ENCODE measurements around the gene DTX3L. TPM values are rescaled to one million over a fixed set of nuclear protein-coding genes. Genes with fewer than 3 reads are reported as not detected.
"Not testable (repeated sequence)": the region's sequence is repeated elsewhere in the genome, so short reads cannot be mapped to it uniquely, and the experiment has no call there.

The DTX3L gene
- total RNA-seq, 1 experiment from 2014 or later, result 18.9 TPM

DNA sequence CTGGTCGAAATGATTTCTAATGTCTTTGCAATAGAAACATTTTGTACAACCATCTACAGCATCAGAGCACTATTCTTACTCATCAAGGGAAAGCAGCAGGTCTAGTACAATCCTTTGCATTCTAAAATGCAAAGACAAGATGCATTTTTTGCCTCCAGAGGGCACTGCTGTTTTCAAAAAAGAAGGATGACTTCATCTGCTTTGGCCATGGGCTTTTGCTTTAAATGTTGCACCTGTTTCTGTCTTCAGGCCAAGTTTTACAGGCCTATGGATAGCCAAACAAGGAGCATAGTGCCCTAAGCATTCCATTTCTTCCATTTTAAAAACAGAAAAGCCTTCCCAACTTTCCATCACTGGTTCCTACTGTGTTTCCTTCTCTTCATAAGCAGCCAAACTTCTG is 3.5 kb upstream of the DTX3L start:
- BruUV-seq (replicated peaks), result no TSS peak
- intact Hi-C loops (cut with micrococcal nuclease; ENCODE audit: unreplicated experiment), result loop anchor here (1.0 to 10.0 kb wide), 3 partner anchors 96 to 467 kb away; partner anchors contain the start of genes PARP14 and SEMA5B
- CTCF ChIA-PET, result no interaction called here
- POLR2A ChIA-PET (ENCODE audit: low non-redundant PET), result no interaction called here
- peaks cover 18% of the 10 kb centered on the region for H3K4me1 ChIP-seq (ENCODE audit: insufficient read depth, low read length, poor library complexity, severe bottlenecking)
- no peak overlapping the region for H3K27ac ChIP-seq (ENCODE audit: low read depth, low read length, poor library complexity, severe bottlenecking)
- no peaks in the 10 kb centered on the region for H3K36me3 ChIP-seq (ENCODE audit: insufficient read depth, low read length, poor library complexity, severe bottlenecking)
- H3K27me3 ChIP-seq (replicated peaks; ENCODE audit: insufficient read depth, low read depth, low read length, poor library complexity), result no peaks in the 10 kb centered on the region
- no peaks in the 10 kb centered on the region for H3K9me3 ChIP-seq (ENCODE audit: low read depth, low read length, poor library complexity, severe bottlenecking)
- H3K4me3 ChIP-seq (ENCODE audit: low read depth, low read length, poor library complexity, severe bottlenecking), result no peak overlapping the region
- TF ChIP-seq EZH2 (IDR thresholded peaks at IDR 0.05; ENCODE audit: borderline replicate concordance, low read depth, low read length, poor library complexity, severe bottlenecking), result no peak
- TF ChIP-seq, protein P1, sequence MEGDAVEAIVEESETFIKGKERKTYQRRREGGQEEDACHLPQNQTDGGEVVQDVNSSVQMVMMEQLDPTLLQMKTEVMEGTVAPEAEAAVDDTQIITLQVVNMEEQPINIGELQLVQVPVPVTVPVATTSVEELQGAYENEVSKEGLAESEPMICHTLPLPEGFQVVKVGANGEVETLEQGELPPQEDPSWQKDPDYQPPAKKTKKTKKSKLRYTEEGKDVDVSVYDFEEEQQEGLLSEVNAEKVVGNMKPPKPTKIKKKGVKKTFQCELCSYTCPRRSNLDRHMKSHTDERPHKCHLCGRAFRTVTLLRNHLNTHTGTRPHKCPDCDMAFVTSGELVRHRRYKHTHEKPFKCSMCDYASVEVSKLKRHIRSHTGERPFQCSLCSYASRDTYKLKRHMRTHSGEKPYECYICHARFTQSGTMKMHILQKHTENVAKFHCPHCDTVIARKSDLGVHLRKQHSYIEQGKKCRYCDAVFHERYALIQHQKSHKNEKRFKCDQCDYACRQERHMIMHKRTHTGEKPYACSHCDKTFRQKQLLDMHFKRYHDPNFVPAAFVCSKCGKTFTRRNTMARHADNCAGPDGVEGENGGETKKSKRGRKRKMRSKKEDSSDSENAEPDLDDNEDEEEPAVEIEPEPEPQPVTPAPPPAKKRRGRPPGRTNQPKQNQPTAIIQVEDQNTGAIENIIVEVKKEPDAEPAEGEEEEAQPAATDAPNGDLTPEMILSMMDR (conservative IDR thresholded peaks at IDR 0.05; ENCODE audit: low read depth, low read length), result peak; percentile 63
- peak; percentile 77 for DNase-seq (ENCODE audit: low spot score)

DNA sequence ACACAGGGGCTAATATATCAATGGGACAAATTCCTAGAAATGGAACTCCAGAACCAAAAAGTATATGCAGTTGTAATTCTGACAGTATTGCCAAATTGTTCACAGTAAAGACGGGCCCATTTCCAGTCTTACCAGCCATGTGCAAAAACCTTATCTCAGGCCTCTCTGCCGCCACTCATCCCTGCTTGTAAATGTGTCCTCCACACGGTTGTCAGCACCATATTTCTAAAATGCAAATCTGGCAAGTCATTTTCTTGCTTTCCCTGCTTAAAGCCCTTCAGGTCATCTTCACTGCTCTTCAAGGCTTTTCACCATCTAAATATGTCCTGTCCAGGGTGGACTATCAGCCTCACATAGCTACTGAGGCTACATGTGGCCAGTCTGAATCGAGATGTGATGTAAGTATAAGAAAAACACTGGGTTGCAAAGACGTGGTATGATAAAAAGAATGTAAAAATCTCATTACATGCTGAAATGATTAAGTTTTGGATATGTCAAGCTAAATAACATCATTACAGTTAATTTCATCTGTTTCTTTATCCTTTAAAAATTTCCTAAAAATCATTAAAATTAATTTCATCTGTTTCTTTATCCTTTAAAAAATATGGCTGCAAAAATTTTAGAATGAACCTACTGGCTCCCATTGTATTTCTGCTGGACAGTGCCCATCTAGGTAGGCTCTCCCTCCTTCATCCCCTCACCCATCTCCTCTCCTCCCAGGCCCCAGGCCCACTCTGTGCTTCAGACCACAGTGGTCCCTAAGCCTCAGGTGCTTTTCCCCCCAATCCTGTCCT is 1.0 kb upstream of the DTX3L start:
- ChIA-PET POLR2A (ENCODE audit: low non-redundant PET) (interaction anchor here (0.6 kb wide), 1 partner anchor 205 kb away, joined by 4 read pairs; no protein-coding TSS in a partner anchor), CTCF (no interaction called here)
- no peaks in the 10 kb centered on the region for H3K27me3 ChIP-seq (replicated peaks; ENCODE audit: insufficient read depth, low read depth, low read length, poor library complexity)
- BruUV-seq (replicated peaks), result TSS peak; percentile 67
- no peaks in the 10 kb centered on the region for H3K9me3 ChIP-seq (ENCODE audit: low read depth, low read length, poor library complexity, severe bottlenecking)
- no peaks in the 10 kb centered on the region for H3K36me3 ChIP-seq (ENCODE audit: insufficient read depth, low read length, poor library complexity, severe bottlenecking)
- intact Hi-C loops (cut with micrococcal nuclease; ENCODE audit: unreplicated experiment), result loop anchor here (5.0 to 10.0 kb wide), 2 partner anchors 98 to 464 kb away; partner anchors contain the start of gene SEMA5B
- TF ChIP-seq, protein P1 (conservative IDR thresholded peaks at IDR 0.05; ENCODE audit: low read depth, low read length), result no peak
- no peak for TF ChIP-seq EZH2 (IDR thresholded peaks at IDR 0.05; ENCODE audit: borderline replicate concordance, low read depth, low read length, poor library complexity, severe bottlenecking)
- peaks cover 18% of the 10 kb centered on the region for H3K4me1 ChIP-seq (ENCODE audit: insufficient read depth, low read length, poor library complexity, severe bottlenecking)
- DNase-seq (ENCODE audit: low spot score), result no peak
- peak overlapping the region; percentile 63 for H3K4me3 ChIP-seq (ENCODE audit: low read depth, low read length, poor library complexity, severe bottlenecking)
- peak overlapping the region; percentile 83 for H3K27ac ChIP-seq (ENCODE audit: low read depth, low read length, poor library complexity, severe bottlenecking)

DNA sequence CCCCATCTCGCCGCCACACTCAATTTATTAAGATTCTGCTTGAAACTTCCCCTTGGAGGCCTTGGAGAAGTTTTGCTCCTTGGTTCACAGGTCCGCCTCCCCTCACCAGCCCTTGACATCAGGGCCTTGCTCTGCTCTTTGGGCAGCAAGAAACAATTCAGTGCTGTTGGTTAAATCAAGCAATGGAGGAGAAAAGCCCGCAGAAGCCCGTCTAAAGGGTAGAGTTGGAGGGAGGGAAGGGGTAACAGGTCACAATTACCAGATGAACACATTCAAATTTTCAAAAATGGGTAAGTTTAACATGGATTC is 467 bp upstream of the DTX3L start:
- H3K27ac ChIP-seq (ENCODE audit: low read depth, low read length, poor library complexity, severe bottlenecking), result peak overlapping the region; percentile 83
- POLR2A ChIA-PET (ENCODE audit: low non-redundant PET), result interaction anchor here (0.6 kb wide), 1 partner anchor 206 kb away, joined by 4 read pairs; no protein-coding TSS in a partner anchor

DNA sequence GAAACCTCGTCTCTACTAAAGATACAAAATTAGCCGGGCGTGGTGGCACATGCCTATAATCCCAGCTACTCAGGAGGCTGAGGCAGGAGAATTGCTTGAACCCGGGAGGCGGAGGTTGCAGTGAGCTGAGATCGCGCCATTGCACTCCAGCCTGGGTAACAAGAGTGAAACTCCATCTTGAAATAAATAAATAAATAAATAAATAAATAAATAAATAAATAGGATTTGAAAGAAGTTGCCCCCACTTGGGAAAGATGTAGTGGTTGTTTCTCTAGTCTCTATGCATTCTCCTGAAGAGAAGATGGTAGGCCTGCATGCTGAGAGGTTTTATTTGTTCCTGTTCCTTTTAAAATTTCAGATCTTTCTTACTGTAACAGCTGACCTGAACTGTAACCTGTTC is 4.0 kb downstream of the DTX3L start:
- H3K27ac ChIP-seq (ENCODE audit: low read depth, low read length, poor library complexity, severe bottlenecking); H3K4me1 ChIP-seq (ENCODE audit: insufficient read depth, low read length, poor library complexity, severe bottlenecking); H3K27me3 ChIP-seq (replicated peaks; ENCODE audit: insufficient read depth, low read depth, low read length, poor library complexity); H3K36me3 ChIP-seq (ENCODE audit: insufficient read depth, low read length, poor library complexity, severe bottlenecking); POLR2A ChIA-PET (ENCODE audit: low non-redundant PET); DNase-seq (ENCODE audit: low spot score); H3K4me3 ChIP-seq (ENCODE audit: low read depth, low read length, poor library complexity, severe bottlenecking); CTCF ChIA-PET; BruUV-seq (replicated peaks); H3K9me3 ChIP-seq (ENCODE audit: low read depth, low read length, poor library complexity, severe bottlenecking): not testable (repeated sequence)
- intact Hi-C loops (cut with micrococcal nuclease; ENCODE audit: unreplicated experiment), result loop anchor here (10.0 kb wide), 1 partner anchor 103 kb away; no protein-coding TSS in a partner anchor

More for the DNA sequence above, 467 bp upstream of the DTX3L start:
- H3K4me1 ChIP-seq (ENCODE audit: insufficient read depth, low read length, poor library complexity, severe bottlenecking), result peaks cover 18% of the 10 kb centered on the region
- no peaks in the 10 kb centered on the region for H3K9me3 ChIP-seq (ENCODE audit: low read depth, low read length, poor library complexity, severe bottlenecking)
- CTCF ChIA-PET, result no interaction called here
- no peaks in the 10 kb centered on the region for H3K36me3 ChIP-seq (ENCODE audit: insufficient read depth, low read length, poor library complexity, severe bottlenecking)
- DNase-seq (ENCODE audit: low spot score), result no peak
- BruUV-seq (replicated peaks), result no TSS peak
- intact Hi-C loops (cut with micrococcal nuclease; ENCODE audit: unreplicated experiment), result loop anchor here (5.0 to 10.0 kb wide), 2 partner anchors 99 to 464 kb away; partner anchors contain the start of gene SEMA5B
- TF ChIP-seq, protein P1 (conservative IDR thresholded peaks at IDR 0.05; ENCODE audit: low read depth, low read length), result no peak
- TF ChIP-seq EZH2 (IDR thresholded peaks at IDR 0.05; ENCODE audit: borderline replicate concordance, low read depth, low read length, poor library complexity, severe bottlenecking), result no peak
- no peaks in the 10 kb centered on the region for H3K27me3 ChIP-seq (replicated peaks; ENCODE audit: insufficient read depth, low read depth, low read length, poor library complexity)
- peak overlapping the region; percentile 63 for H3K4me3 ChIP-seq (ENCODE audit: low read depth, low read length, poor library complexity, severe bottlenecking)

Measured in A673 (cell line).